ENCODE data around the gene GALNT17. TPM values are rescaled to one million over a fixed set of nuclear protein-coding genes. Genes with fewer than 3 reads are reported as not detected.

Gene GALNT17
- polyA plus RNA-seq, 2 donors: 1.7 to 6.1 TPM

DNA sequence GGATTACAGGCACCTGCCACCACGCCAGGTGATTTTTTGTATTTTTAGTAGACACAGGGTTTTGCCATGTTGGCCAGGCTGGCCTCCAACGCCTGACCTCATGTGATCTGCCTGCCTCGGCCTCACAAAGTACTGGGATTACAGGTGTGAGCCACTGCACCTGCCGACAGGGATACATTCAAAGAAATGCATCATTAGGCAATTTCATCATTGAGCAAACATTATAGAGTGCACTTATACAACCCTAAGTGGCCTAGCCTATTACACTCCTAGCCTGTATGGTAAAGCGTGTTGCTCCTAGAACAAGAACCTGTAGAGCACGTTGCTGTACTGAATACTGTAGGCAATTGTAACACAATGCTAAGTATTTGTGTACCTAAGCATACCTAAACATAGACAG, 350.3 kb downstream of the GALNT17 start:
- no peaks in the 10 kb centered on the region for H3K9me3 ChIP-seq (ENCODE audit: control insufficient read depth in 2 of 2, insufficient read depth in 1 of 2, low read depth in 1 of 2, low read length in 1 of 2)
- no peak overlapping the region for H3K4me3 ChIP-seq (ENCODE audit: low read depth in 1 of 2, low read length in 2 of 2)
- no peaks in the 10 kb centered on the region for H3K36me3 ChIP-seq (ENCODE audit: control insufficient read depth in 2 of 2, insufficient read depth in 2 of 2, low read length in 1 of 2)
- no peaks in the 10 kb centered on the region for H3K4me1 ChIP-seq (ENCODE audit: control insufficient read depth in 2 of 2, insufficient read depth in 2 of 2, low read length in 1 of 2)
- WGBS, 2 donors: 77 to 78% methylated on average over 6 of the region's 6 CpGs
- no peak overlapping the region for H3K27ac ChIP-seq (ENCODE audit: low read depth in 2 of 2, low read length in 1 of 2)
- H3K27me3 ChIP-seq (ENCODE audit: control insufficient read depth in 1 of 2, insufficient read depth in 2 of 2, low read length in 2 of 2): no peaks in the 10 kb centered on the region

DNA sequence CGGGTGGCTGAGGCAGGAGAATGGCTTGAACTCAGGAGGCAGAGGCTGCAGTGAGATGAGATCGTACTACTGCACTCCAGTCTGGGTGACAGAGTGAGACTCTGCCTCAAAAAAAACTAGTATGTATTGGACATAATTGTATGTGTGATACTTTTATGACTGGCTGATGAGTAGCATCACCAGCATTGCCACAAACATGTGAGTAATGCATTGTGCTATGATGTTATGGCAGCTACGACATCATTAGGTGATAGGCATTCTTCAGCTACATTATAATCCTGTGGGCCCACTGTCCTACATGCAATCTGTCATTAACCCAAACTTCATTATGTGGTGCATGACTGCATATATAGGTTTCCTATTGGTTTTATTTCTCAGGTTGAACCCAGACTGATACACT, 352.4 kb downstream of the GALNT17 start:
- Histone ChIP-seq H3K36me3 (ENCODE audit: control insufficient read depth in 2 of 2, insufficient read depth in 2 of 2, low read length in 1 of 2) (no peaks in the 10 kb centered on the region), H3K27me3 (ENCODE audit: control insufficient read depth in 1 of 2, insufficient read depth in 2 of 2, low read length in 2 of 2) (no peaks in the 10 kb centered on the region), H3K27ac (ENCODE audit: low read depth in 2 of 2, low read length in 1 of 2) (no peak overlapping the region), H3K9me3 (ENCODE audit: control insufficient read depth in 2 of 2, insufficient read depth in 1 of 2, low read depth in 1 of 2, low read length in 1 of 2) (no peaks in the 10 kb centered on the region), H3K4me3 (ENCODE audit: low read depth in 1 of 2, low read length in 2 of 2) (no peak overlapping the region), H3K4me1 (ENCODE audit: control insufficient read depth in 2 of 2, insufficient read depth in 2 of 2, low read length in 1 of 2) (no peaks in the 10 kb centered on the region)
- WGBS, 2 donors: 84 to 91% methylated on average over 3 of the region's 3 CpGs

DNA sequence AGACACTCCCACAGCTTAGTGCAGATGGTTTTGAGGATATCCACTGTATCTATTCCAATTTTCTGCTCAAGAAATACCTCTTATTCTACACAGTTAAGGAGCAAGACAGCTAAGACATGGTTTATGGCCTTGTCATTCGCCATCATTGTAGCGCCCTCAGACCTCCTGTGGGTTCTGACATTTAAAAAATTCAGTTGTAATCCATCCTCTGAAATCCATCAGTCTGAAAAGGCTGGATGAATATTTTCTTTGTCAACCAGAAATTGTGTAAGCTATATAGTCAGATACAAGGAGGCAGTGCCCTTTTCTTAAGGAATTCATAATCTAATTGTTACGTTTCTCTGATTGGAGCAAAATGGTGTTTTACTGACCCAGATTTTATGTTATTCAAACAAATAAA, 353.6 kb downstream of the GALNT17 start:
- H3K4me1 ChIP-seq (ENCODE audit: control insufficient read depth in 2 of 2, insufficient read depth in 2 of 2, low read length in 1 of 2): no peaks in the 10 kb centered on the region
- H3K9me3 ChIP-seq (ENCODE audit: control insufficient read depth in 2 of 2, insufficient read depth in 1 of 2, low read depth in 1 of 2, low read length in 1 of 2): no peaks in the 10 kb centered on the region

DNA sequence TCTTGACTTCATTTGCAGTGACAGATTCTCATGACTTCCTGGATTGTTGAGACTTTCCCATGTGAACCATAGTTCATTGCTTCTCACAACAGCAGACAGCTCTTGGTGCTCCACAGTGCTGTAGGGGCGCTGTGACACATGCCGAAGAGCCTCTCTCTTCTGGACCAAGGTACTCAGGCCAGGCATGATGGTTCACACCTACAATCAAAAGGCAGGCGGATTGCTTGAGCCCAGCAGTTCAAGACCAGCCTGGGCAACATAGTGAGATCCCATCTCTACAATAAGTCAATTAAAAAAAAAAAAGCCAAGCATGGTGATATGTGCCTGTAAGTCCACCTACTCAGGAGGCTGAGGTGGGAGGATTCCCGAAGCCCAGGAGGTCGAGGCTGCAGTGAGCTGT, 354.5 kb downstream of the GALNT17 start:
- WGBS, 2 donors: 82 to 85% methylated on average over 5 of the region's 5 CpGs

More for the DNA sequence above, 353.6 kb downstream of the GALNT17 start:
- WGBS, 2 donors: 88% methylated on average over 3 of the region's 3 CpGs
- Histone ChIP-seq H3K36me3 (ENCODE audit: control insufficient read depth in 2 of 2, insufficient read depth in 2 of 2, low read length in 1 of 2) (no peaks in the 10 kb centered on the region), H3K27ac (ENCODE audit: low read depth in 2 of 2, low read length in 1 of 2) (no peak overlapping the region), H3K4me3 (ENCODE audit: low read depth in 1 of 2, low read length in 2 of 2) (no peak overlapping the region), H3K27me3 (ENCODE audit: control insufficient read depth in 1 of 2, insufficient read depth in 2 of 2, low read length in 2 of 2) (no peaks in the 10 kb centered on the region)

DNA sequence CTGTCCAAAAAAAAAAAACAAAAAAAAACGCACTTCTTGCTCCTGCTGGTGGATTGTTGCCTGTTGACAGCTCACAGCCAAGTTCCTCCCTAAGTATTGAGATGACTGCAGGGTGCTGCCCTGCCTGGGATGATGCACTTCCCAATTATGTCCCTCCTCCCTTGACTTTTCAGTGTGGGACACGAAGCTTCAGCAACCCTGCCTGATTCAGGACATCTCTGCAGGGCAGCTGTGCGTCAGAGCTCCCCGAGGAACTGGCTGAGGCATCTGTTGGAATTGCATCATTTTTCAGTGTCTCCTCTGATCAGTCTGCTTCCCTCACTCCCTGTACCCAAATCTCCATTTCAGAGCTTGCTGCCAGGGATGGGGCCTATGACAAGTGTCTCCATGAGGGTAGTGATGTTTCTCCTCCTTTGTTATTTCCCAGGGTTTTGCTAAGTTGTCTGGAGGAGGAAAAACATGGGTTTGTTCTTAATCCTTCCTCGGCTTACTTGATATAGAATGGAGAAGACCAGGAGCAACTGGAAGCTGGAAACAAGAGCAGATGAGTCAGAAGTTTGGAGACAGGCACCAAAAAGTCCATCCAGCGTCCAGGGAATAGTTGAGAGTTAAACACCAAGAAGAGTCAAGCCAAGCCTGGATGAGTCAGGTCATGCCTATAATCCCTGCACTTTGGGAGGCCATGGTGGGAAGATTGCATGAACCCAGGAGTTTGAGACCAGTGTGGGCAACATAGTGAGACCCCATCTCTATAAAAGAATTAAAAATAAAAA, 355.1 kb downstream of the GALNT17 start:
- Histone ChIP-seq H3K4me1 (ENCODE audit: control insufficient read depth in 2 of 2, insufficient read depth in 2 of 2, low read length in 1 of 2) (no peaks in the 10 kb centered on the region), H3K27me3 (ENCODE audit: control insufficient read depth in 1 of 2, insufficient read depth in 2 of 2, low read length in 2 of 2) (no peaks in the 10 kb centered on the region), H3K27ac (ENCODE audit: low read depth in 2 of 2, low read length in 1 of 2) (no peak overlapping the region), H3K4me3 (ENCODE audit: low read depth in 1 of 2, low read length in 2 of 2) (no peak overlapping the region), H3K9me3 (ENCODE audit: control insufficient read depth in 2 of 2, insufficient read depth in 1 of 2, low read depth in 1 of 2, low read length in 1 of 2) (no peaks in the 10 kb centered on the region), H3K36me3 (ENCODE audit: control insufficient read depth in 2 of 2, insufficient read depth in 2 of 2, low read length in 1 of 2) (no peaks in the 10 kb centered on the region)
- 50 to 55% methylated on average over 6 of the region's 6 CpGs for WGBS, 2 donors

More for the DNA sequence above, 354.5 kb downstream of the GALNT17 start:
- Histone ChIP-seq H3K9me3 (ENCODE audit: control insufficient read depth in 2 of 2, insufficient read depth in 1 of 2, low read depth in 1 of 2, low read length in 1 of 2) (no peaks in the 10 kb centered on the region), H3K4me3 (ENCODE audit: low read depth in 1 of 2, low read length in 2 of 2) (no peak overlapping the region), H3K27me3 (ENCODE audit: control insufficient read depth in 1 of 2, insufficient read depth in 2 of 2, low read length in 2 of 2) (no peaks in the 10 kb centered on the region), H3K4me1 (ENCODE audit: control insufficient read depth in 2 of 2, insufficient read depth in 2 of 2, low read length in 1 of 2) (no peaks in the 10 kb centered on the region), H3K36me3 (ENCODE audit: control insufficient read depth in 2 of 2, insufficient read depth in 2 of 2, low read length in 1 of 2) (no peaks in the 10 kb centered on the region), H3K27ac (ENCODE audit: low read depth in 2 of 2, low read length in 1 of 2) (no peak overlapping the region)

DNA sequence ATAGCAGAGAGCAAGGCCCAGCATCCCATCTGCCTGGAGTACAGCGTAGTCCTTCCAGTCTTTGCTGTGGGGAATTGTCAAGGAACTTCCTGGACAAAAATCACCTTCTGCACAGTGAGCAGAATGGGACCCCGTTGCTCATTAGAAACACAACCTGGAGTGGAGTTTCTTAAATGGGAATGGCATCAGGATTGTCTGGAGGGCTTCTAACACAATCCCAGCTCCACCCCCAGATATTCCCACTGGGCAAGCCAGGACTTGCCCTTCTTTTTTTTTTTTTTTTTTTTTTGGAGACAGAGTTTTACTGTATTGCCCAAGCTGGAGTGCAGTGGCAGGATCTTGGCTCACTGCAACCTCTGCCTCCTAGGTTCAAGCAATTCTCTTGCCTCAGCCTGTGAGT, 356.4 kb downstream of the GALNT17 start:
- H3K9me3 ChIP-seq (ENCODE audit: control insufficient read depth in 2 of 2, insufficient read depth in 1 of 2, low read depth in 1 of 2, low read length in 1 of 2): no peaks in the 10 kb centered on the region
- H3K4me1 ChIP-seq (ENCODE audit: control insufficient read depth in 2 of 2, insufficient read depth in 2 of 2, low read length in 1 of 2): no peaks in the 10 kb centered on the region
- H3K27ac ChIP-seq (ENCODE audit: low read depth in 2 of 2, low read length in 1 of 2): no peak overlapping the region
- 70 to 79% methylated on average over 2 of the region's 2 CpGs for WGBS, 2 donors
- H3K4me3 ChIP-seq (ENCODE audit: low read depth in 1 of 2, low read length in 2 of 2): no peak overlapping the region
- H3K36me3 ChIP-seq (ENCODE audit: control insufficient read depth in 2 of 2, insufficient read depth in 2 of 2, low read length in 1 of 2): no peaks in the 10 kb centered on the region
- H3K27me3 ChIP-seq (ENCODE audit: control insufficient read depth in 1 of 2, insufficient read depth in 2 of 2, low read length in 2 of 2): no peaks in the 10 kb centered on the region

DNA sequence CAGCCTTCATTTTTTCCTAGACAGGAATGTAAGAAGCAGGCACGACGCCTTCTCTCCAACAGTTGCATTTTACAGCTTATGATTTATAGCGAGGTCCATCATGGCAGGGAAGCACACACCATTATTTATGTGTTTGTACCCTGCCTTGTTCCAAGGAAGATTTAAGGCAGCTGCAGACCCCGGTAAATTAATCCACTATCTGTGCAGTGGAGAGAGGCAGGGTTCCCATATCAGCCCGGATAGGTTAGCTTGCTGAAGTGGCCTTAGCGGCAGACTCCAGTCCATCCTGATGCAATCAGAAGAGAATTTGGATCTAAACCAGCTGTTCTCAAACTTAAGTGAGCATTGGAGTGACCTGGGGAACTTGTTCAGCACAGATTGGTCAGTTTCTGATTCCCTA, 359.4 kb downstream of the GALNT17 start:
- Histone ChIP-seq H3K36me3 (ENCODE audit: control insufficient read depth in 2 of 2, insufficient read depth in 2 of 2, low read length in 1 of 2) (no peaks in the 10 kb centered on the region), H3K4me3 (ENCODE audit: low read depth in 1 of 2, low read length in 2 of 2) (no peak overlapping the region), H3K9me3 (ENCODE audit: control insufficient read depth in 2 of 2, insufficient read depth in 1 of 2, low read depth in 1 of 2, low read length in 1 of 2) (no peaks in the 10 kb centered on the region), H3K4me1 (ENCODE audit: control insufficient read depth in 2 of 2, insufficient read depth in 2 of 2, low read length in 1 of 2) (no peaks in the 10 kb centered on the region), H3K27me3 (ENCODE audit: control insufficient read depth in 1 of 2, insufficient read depth in 2 of 2, low read length in 2 of 2) (no peaks in the 10 kb centered on the region), H3K27ac (ENCODE audit: low read depth in 2 of 2, low read length in 1 of 2) (no peak overlapping the region)
- WGBS, 2 donors: 84 to 85% methylated on average over 6 of the region's 6 CpGs

DNA sequence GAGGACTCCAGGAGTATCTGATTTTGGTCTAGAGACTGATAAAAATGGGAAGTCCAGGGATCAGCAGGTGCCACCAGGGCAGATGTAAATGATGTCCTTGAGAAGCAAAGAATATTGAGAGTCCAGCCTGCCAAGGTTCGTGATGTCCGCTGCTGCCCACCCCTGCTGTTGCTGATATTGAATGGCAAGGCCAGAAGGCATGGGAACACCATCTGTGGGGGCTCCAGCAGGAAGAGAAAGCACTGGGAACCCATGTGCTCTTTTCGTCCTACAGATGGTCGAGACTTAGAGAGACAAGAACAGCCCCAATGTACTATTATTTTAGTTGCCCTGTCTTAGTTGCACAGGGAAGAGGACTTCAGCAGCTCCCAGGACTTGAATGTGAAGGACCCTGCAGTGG, 363.9 kb downstream of the GALNT17 start:
- 89 to 91% methylated on average over 4 of the region's 4 CpGs for WGBS, 2 donors
- H3K9me3 ChIP-seq (ENCODE audit: control insufficient read depth in 2 of 2, insufficient read depth in 1 of 2, low read depth in 1 of 2, low read length in 1 of 2): no peaks in the 10 kb centered on the region
- no peak overlapping the region for H3K27ac ChIP-seq (ENCODE audit: low read depth in 2 of 2, low read length in 1 of 2)
- H3K4me1 ChIP-seq (ENCODE audit: control insufficient read depth in 2 of 2, insufficient read depth in 2 of 2, low read length in 1 of 2): no peaks in the 10 kb centered on the region
- H3K27me3 ChIP-seq (ENCODE audit: control insufficient read depth in 1 of 2, insufficient read depth in 2 of 2, low read length in 2 of 2): no peaks in the 10 kb centered on the region
- no peak overlapping the region for H3K4me3 ChIP-seq (ENCODE audit: low read depth in 1 of 2, low read length in 2 of 2)
- H3K36me3 ChIP-seq (ENCODE audit: control insufficient read depth in 2 of 2, insufficient read depth in 2 of 2, low read length in 1 of 2): no peaks in the 10 kb centered on the region

DNA sequence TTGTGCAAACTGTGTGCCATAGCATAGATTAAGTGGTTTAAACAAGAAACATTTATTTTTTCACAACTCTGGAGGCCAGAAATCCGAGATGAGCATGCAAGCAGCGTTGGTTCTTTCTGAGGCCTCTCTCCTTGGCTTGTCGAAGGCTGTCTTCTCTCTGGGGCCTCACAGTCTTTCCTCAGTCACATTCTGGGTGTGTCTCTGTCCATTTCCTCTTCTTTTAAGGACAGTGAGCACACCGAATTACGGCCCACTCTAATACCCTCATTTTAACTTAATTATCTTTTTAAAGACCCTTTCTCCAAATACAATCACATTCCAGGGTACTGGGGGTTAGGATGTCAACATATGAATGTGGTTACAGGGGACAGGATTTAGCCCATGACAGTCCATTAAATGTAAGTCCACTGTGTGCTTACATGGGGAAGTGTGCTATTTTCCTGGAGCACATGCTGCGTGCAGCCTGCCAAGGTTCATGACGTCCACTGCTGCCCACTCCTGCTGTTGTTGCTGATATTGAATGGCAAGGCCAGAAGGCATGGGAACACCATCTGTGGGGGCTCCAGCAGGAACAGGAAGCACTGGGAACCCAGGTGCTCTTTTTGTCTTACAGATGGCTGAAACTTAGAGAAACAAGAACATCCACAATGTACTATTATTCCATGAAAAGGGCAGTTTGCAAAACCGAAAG, 365.5 kb downstream of the GALNT17 start:
- Histone ChIP-seq H3K4me1 (ENCODE audit: control insufficient read depth in 2 of 2, insufficient read depth in 2 of 2, low read length in 1 of 2) (no peaks in the 10 kb centered on the region), H3K4me3 (ENCODE audit: low read depth in 1 of 2, low read length in 2 of 2) (no peak overlapping the region), H3K9me3 (ENCODE audit: control insufficient read depth in 2 of 2, insufficient read depth in 1 of 2, low read depth in 1 of 2, low read length in 1 of 2) (no peaks in the 10 kb centered on the region), H3K27ac (ENCODE audit: low read depth in 2 of 2, low read length in 1 of 2) (no peak overlapping the region), H3K27me3 (ENCODE audit: control insufficient read depth in 1 of 2, insufficient read depth in 2 of 2, low read length in 2 of 2) (no peaks in the 10 kb centered on the region), H3K36me3 (ENCODE audit: control insufficient read depth in 2 of 2, insufficient read depth in 2 of 2, low read length in 1 of 2) (peaks cover 0 to 2% of the 10 kb centered on the region in 2 donors)
- WGBS, 2 donors: 54 to 59% methylated on average over 8 of the region's 8 CpGs

DNA sequence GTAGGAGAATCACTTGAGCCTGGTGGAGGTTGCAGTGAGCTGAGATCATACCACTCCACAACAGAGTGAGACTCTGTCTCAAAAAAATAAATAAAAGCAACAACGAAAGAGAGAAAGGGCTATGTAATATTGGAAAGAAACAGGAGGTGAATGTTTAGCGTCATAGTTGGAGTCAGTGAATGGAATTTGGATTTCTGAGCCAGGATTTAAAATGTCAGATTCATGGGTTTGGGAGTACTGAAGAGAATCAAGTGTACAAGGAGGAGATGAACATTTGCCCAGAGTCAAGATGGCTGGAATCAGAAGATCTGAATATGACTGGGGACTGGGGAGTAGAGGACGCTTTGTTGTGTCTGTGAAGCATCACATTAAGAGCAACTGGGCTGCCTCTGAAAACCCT, 366.4 kb downstream of the GALNT17 start:
- Histone ChIP-seq H3K36me3 (ENCODE audit: control insufficient read depth in 2 of 2, insufficient read depth in 2 of 2, low read length in 1 of 2) (peaks cover 0 to 2% of the 10 kb centered on the region in 2 donors), H3K4me1 (ENCODE audit: control insufficient read depth in 2 of 2, insufficient read depth in 2 of 2, low read length in 1 of 2) (no peaks in the 10 kb centered on the region), H3K9me3 (ENCODE audit: control insufficient read depth in 2 of 2, insufficient read depth in 1 of 2, low read depth in 1 of 2, low read length in 1 of 2) (no peaks in the 10 kb centered on the region), H3K4me3 (ENCODE audit: low read depth in 1 of 2, low read length in 2 of 2) (no peak overlapping the region), H3K27me3 (ENCODE audit: control insufficient read depth in 1 of 2, insufficient read depth in 2 of 2, low read length in 2 of 2) (no peaks in the 10 kb centered on the region), H3K27ac (ENCODE audit: low read depth in 2 of 2, low read length in 1 of 2) (no peak overlapping the region)
- WGBS, 2 donors: 66 to 72% methylated on average over 3 of the region's 3 CpGs
